ENCODE measurements around the gene ADAMTSL1.

DNA sequence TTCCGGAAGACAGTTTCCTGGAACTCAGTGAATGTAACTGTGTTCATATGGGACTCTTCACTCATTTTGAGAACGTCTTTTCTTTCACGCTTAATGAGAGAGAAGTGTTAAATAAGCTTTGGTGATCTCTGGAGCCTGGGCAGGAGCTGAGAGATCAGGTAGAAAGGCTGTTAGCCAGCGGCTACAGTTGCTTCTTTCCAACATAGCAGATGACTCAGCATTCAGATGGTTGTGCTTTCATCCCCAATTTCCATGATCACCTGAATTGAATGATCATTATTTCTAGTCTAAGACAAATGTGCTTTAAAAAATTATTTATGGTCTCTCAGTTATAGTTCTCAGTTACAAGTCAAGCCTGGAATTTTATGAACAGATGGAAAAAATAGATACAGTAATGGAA is 234.5 kb downstream of the ADAMTSL1 start:
- TF ChIP-seq, protein P1, sequence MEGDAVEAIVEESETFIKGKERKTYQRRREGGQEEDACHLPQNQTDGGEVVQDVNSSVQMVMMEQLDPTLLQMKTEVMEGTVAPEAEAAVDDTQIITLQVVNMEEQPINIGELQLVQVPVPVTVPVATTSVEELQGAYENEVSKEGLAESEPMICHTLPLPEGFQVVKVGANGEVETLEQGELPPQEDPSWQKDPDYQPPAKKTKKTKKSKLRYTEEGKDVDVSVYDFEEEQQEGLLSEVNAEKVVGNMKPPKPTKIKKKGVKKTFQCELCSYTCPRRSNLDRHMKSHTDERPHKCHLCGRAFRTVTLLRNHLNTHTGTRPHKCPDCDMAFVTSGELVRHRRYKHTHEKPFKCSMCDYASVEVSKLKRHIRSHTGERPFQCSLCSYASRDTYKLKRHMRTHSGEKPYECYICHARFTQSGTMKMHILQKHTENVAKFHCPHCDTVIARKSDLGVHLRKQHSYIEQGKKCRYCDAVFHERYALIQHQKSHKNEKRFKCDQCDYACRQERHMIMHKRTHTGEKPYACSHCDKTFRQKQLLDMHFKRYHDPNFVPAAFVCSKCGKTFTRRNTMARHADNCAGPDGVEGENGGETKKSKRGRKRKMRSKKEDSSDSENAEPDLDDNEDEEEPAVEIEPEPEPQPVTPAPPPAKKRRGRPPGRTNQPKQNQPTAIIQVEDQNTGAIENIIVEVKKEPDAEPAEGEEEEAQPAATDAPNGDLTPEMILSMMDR (IDR thresholded peaks at IDR 0.05) = no peak
- TF ChIP-seq POLR2AphosphoS5 (IDR thresholded peaks at IDR 0.05) (no peak), EP300 (IDR thresholded peaks at IDR 0.05) (no peak)
